HepG2 (cell line): ENCODE results near the gene NEDD8. TPM values are rescaled to one million over a fixed set of nuclear protein-coding genes. Genes with fewer than 3 reads are reported as not detected.

Source experiments
- ATAC-seq: fragments of 200-7000 bp; cut with Tn5 transposase; 3 replicates; pipeline ENCODE4 v1.9.1; 2020; ENCODE audit warnings: mild to moderate bottlenecking, moderate library complexity
- BruUV-seq: library from RNA; stranded (reverse); fragments of 400-500 nt; replicated peaks from 2 replicates; lab custom pipeline; 2021; lab: Mats Ljungman, UMichigan
- CTCF ChIA-PET: fragments of 300-600 bp; formaldehyde crosslinking; extraction: SDS; loops from one replicate; lab custom pipeline; 2021; ENCODE audit warnings: low total read pairs, inconsistent platforms, low intra/inter-chr PET ratio; lab: Yijun Ruan, JAX
- POLR2A ChIA-PET: fragments of 350-600 bp; sonication (Branson Sonifier 250); formaldehyde crosslinking; loops from one replicate; lab custom pipeline; 2020; ENCODE audit warnings: antibody characterized with exemption, inconsistent platforms; lab: Yijun Ruan, JAX
- DNase-seq: peaks from one replicate; pipeline ENCODE4 v3.0.0-alpha.2; 2015; ENCODE audit warnings: low spot score
- FAIRE-seq: peaks from 3 replicates; lab custom pipeline; 2011; peaks lifted over from hg19 to GRCh38; lab: Jason Lieb, UNC
- H2AFZ ChIP-seq: one replicate; pipeline ENCODE4 v1.6.1; 2011; ENCODE audit warnings: low read length, inconsistent platforms
- H3K27ac ChIP-seq: fragments of 300-600 bp; 3 replicates; pipeline ENCODE4 v1.8.0; 2011; ENCODE audit warnings: mixed run types, mild to moderate bottlenecking, mixed read lengths, low read length, inconsistent platforms; ENCODE audit not compliant: insufficient read depth; ENCODE audit errors: extremely low read length
- H3K27me3 ChIP-seq, 2 experiments: fragments of 200-600 bp in 1 of 2; 2 replicates in 1 of 2; 3 replicates in 1 of 2; pipeline versions ENCODE4 v1.6.0 to v1.8.0; 2011; ENCODE audit warnings: low read length in 2 of 2, mild to moderate bottlenecking in 2 of 2, moderate library complexity in 2 of 2, inconsistent platforms in 1 of 2; ENCODE audit not compliant: insufficient read depth in 2 of 2, control insufficient read depth in 1 of 2
- H3K36me3 ChIP-seq, 2 experiments: fragments of 200-600 bp in 1 of 2; replicated peaks in 1 of 2; 2 replicates in 1 of 2; 3 replicates in 1 of 2; pipeline versions ENCODE4 v1.5.1 to v1.8.0; 2011; ENCODE audit warnings: low read length in 2 of 2, inconsistent platforms in 1 of 2; ENCODE audit not compliant: insufficient read depth in 2 of 2, control insufficient read depth in 1 of 2
- H3K4me1 ChIP-seq: 2 replicates; pipeline ENCODE4 v1.5.1; 2012; ENCODE audit warnings: low read length, inconsistent platforms; ENCODE audit not compliant: insufficient read depth
- H3K4me2 ChIP-seq: 2 replicates; pipeline ENCODE4 v1.6.0; 2011; ENCODE audit warnings: low read depth, low read length, inconsistent platforms
- H3K4me3 ChIP-seq, 3 experiments: fragments of 200-600 bp in 1 of 3; sonication (generic), shearing (Covaris generic) in 1 of 3; replicated peaks in 1 of 3; 2 replicates each; pipeline ENCODE4 v1.5.1; 2011 to 2016; ENCODE audit warnings: low read length in 3 of 3, inconsistent platforms in 2 of 3, low read depth in 2 of 3, mild to moderate bottlenecking in 2 of 3, control low read depth in 1 of 3, mixed read lengths in 1 of 3; ENCODE audit not compliant: insufficient read depth in 1 of 3
- H3K79me2 ChIP-seq: one replicate; pipeline ENCODE4 v1.6.1; 2011; ENCODE audit warnings: low read length, inconsistent platforms; ENCODE audit not compliant: insufficient read depth
- H3K9ac ChIP-seq: 2 replicates; pipeline ENCODE4 v1.6.0; 2011; ENCODE audit warnings: mild to moderate bottlenecking, low read depth, low read length, inconsistent platforms; ENCODE audit not compliant: insufficient read depth
- H3K9me3 ChIP-seq: 2 replicates; pipeline ENCODE4 v1.5.1; 2012; ENCODE audit warnings: mild to moderate bottlenecking, low read length
- H4K20me1 ChIP-seq: 2 replicates; pipeline ENCODE4 v1.6.0; 2011; ENCODE audit warnings: inconsistent platforms, mild to moderate bottlenecking, low read length, moderate library complexity; ENCODE audit not compliant: insufficient read depth
- HES4 ChIP-seq: sonication (generic); formaldehyde crosslinking; IDR thresholded peaks from 2 replicates; pipeline ENCODE4 v1.9.0; 2021; ENCODE audit warnings: mild to moderate bottlenecking, missing genetic modification reagents, borderline replicate concordance
- JUN ChIP-seq: sonication (generic); formaldehyde crosslinking; IDR thresholded peaks from 2 replicates; pipeline ENCODE4 v1.4.0; 2020; ENCODE audit warnings: mild to moderate bottlenecking, missing genetic modification reagents
- NFE2L2 ChIP-seq: fragments of 150-350 bp; IDR thresholded peaks from 2 replicates; pipeline ENCODE4 v1.6.1; 2014; ENCODE audit warnings: low read length
- RARA ChIP-seq: IDR thresholded peaks from 2 replicates; pipeline ENCODE4 v1.6.1; 2016; ENCODE audit warnings: missing genetic modification reagents, missing compliant biosample characterization
- SATB2 ChIP-seq: sonication (generic); formaldehyde crosslinking; IDR thresholded peaks from 2 replicates; pipeline ENCODE4 v1.5.0; 2020; ENCODE audit warnings: missing genetic modification reagents
- SRF ChIP-seq: IDR thresholded peaks from 2 replicates; pipeline ENCODE4 v1.6.1; 2011; ENCODE audit warnings: mild to moderate bottlenecking, low read depth, low read length, moderate library complexity
- TBL1XR1 ChIP-seq: fragments of 150-350 bp; IDR thresholded peaks from 2 replicates; pipeline ENCODE4 v1.6.1; 2014; ENCODE audit warnings: borderline replicate concordance, low read length; ENCODE audit not compliant: partially characterized antibody
- YEATS2 ChIP-seq: sonication (generic); formaldehyde crosslinking; IDR thresholded peaks from 2 replicates; pipeline ENCODE4 v1.4.0; 2020; ENCODE audit warnings: missing genetic modification reagents, borderline replicate concordance
- ZBTB21 ChIP-seq: sonication (generic); formaldehyde crosslinking; IDR thresholded peaks from 2 replicates; pipeline ENCODE4 v1.4.0; 2020; ENCODE audit warnings: missing genetic modification reagents
- ZKSCAN8 ChIP-seq: IDR thresholded peaks from 2 replicates; pipeline ENCODE4 v1.6.1; 2016; ENCODE audit warnings: borderline replicate concordance, missing genetic modification reagents, missing compliant biosample characterization
- ZNF431 ChIP-seq: sonication (generic); formaldehyde crosslinking; IDR thresholded peaks from 2 replicates; pipeline ENCODE4 v1.9.0; 2022; ENCODE audit warnings: missing genetic modification reagents, low read depth, mild to moderate bottlenecking, borderline replicate concordance
- ZNF510 ChIP-seq: sonication (generic); formaldehyde crosslinking; IDR thresholded peaks from 2 replicates; pipeline ENCODE4 v1.4.0; 2020; ENCODE audit warnings: low read depth, mild to moderate bottlenecking, missing genetic modification reagents
- ZNF557 ChIP-seq: sonication (generic); formaldehyde crosslinking; IDR thresholded peaks from 2 replicates; pipeline ENCODE4 v1.4.0; 2020; ENCODE audit warnings: missing genetic modification reagents
- ZNF570 ChIP-seq: sonication (generic); formaldehyde crosslinking; IDR thresholded peaks from 2 replicates; pipeline ENCODE4 v1.4.0; 2020; ENCODE audit warnings: mild to moderate bottlenecking, missing genetic modification reagents, borderline replicate concordance
- ZNF572 ChIP-seq: sonication (generic); formaldehyde crosslinking; IDR thresholded peaks from 2 replicates; pipeline ENCODE4 v1.5.1; 2020; ENCODE audit warnings: mild to moderate bottlenecking, missing genetic modification reagents
- ZNF704 ChIP-seq: sonication (generic); formaldehyde crosslinking; IDR thresholded peaks from 2 replicates; pipeline ENCODE4 v1.8.1; 2023; ENCODE audit warnings: mild to moderate bottlenecking, inconsistent platforms, moderate library complexity, missing genetic modification reagents, borderline replicate concordance
- ZSCAN21 ChIP-seq: sonication (generic); formaldehyde crosslinking; IDR thresholded peaks from 2 replicates; pipeline ENCODE4 v1.8.0; 2022; ENCODE audit warnings: mild to moderate bottlenecking, missing genetic modification reagents, moderate library complexity, borderline replicate concordance
- WGBS: methylation state at CpG from one replicate; pipeline ENCODE4 v1.1.6; 2017; ENCODE audit warnings: low lambda C conversion rate; 5-methylcytosine and 5-hydroxymethylcytosine counted together
- in situ Hi-C: cut with HindIII; loops from 2 replicates; pipeline ENCODE4 v1.10.0; 2017; ENCODE audit warnings: low pct_unique_long_range_greater_than_20kb; ENCODE audit not compliant: extremely low pct_ligation_motif_present
- intact Hi-C: fragments of 100-400 bp; cut with micrococcal nuclease; formaldehyde crosslinking; loops from one replicate; pipeline ENCODE4 v1.10.0; 2022; ENCODE audit not compliant: unreplicated experiment
- polyA plus RNA-seq, 8 experiments: library from polyadenylated mRNA; depleted of rRNA in 3 of 8; stranded (reverse) in 7 of 8; unstranded in 1 of 8; fragments of >200 nt; fragmentation: Illumina TruSeq in 4 of 8; extraction: Trizol in 4 of 8; gene quantifications; 2 replicates each; pipeline versions ENCODE4 v1.2.1 to v1.2.3, GENCODE V29; 2011 to 2016; ENCODE audit warnings: low read depth in 4 of 8, missing spikeins in 1 of 8, mixed read lengths in 1 of 8; ENCODE audit not compliant: insufficient read depth in 1 of 8
- total RNA-seq, 5 experiments: library from RNA; depleted of rRNA; stranded (reverse); fragments of >200 nt; fragmentation: Illumina TruSeq; extraction: Trizol; gene quantifications; 2 replicates each; pipeline ENCODE4 v1.2.3, GENCODE V29; 2016; ENCODE audit warnings: low read depth in 1 of 5

NEDD8 gene
- total and polyA plus RNA-seq, 2 of the 13 experiments (the other 11 are each of a cell fraction or from before 2014, with no cell fraction given), result 535 to 713 TPM

- 75% methylated on average over 13 of the region's 13 CpGs for WGBS
- H3K27me3 ChIP-seq, result no peaks in the 10 kb centered on the region
- DNase-seq, result no peak
- H3K9ac ChIP-seq, result no peak overlapping the region
- no peaks in the 10 kb centered on the region; a peak in 1 of 5 replicates for H3K36me3 ChIP-seq
- no TSS peak for BruUV-seq
- no peak for FAIRE-seq
- TF ChIP-seq HES4 (CRISPR knock-in tag), result peak; percentile 55; the same call in 1 of the 2 replicates
- TF ChIP-seq ZNF572 (CRISPR knock-in tag), result 0 out of 2 replicates have a peak, but pooled peaks have one; percentile 66
- TF ChIP-seq NFE2L2, result 0 out of 2 replicates have a peak, but pooled peaks have one; percentile 9
- TF ChIP-seq TBL1XR1, result no peak
- TF ChIP-seq ZNF431 (CRISPR knock-in tag), result no peak
- H4K20me1 ChIP-seq, result no peaks in the 10 kb centered on the region
- no peaks in the 10 kb centered on the region for H3K79me2 ChIP-seq
- in situ Hi-C loops, result loop anchor here (10.0 kb wide), 1 partner anchor 185 kb away; no protein-coding TSS in a partner anchor
- H3K4me2 ChIP-seq, result no peak overlapping the region
- H2AFZ ChIP-seq, result no peak overlapping the region
- ChIA-PET POLR2A (interaction anchor here (3.2 to 18.0 kb wide), 2 partner anchors 22 to 51 kb away, joined by 22 to 850 read pairs; partner anchors contain the start of genes CIDEB, DHRS1, LTB4R and LTB4R2), CTCF (no interaction called here)
- no peak for ATAC-seq
- peaks cover 26% of the 10 kb centered on the region for H3K4me1 ChIP-seq
- intact Hi-C loops, result no loop called here
- no peaks in the 10 kb centered on the region for H3K9me3 ChIP-seq
- H3K4me3 ChIP-seq, result no peak overlapping the region
- no peak overlapping the region for H3K27ac ChIP-seq
Measured at GRCh38 chr14:24249230-24250021, 17.3 kb upstream of the NEDD8 start.

- POLR2A ChIA-PET, result interaction anchor here (0.6 to 18.0 kb wide), 9 partner anchors 9 to 133 kb away, joined by 3 to 850 read pairs (median 4); partner anchors contain the start of genes CHMP4A, CIDEB, DHRS1 and LTB4R
- Histone ChIP-seq H3K4me1 (peaks cover 32% of the 10 kb centered on the region), H3K27ac (no peak overlapping the region), H3K4me3 (no peak overlapping the region), H3K9me3 (no peaks in the 10 kb centered on the region), H2AFZ (no peak overlapping the region), H3K36me3 (no peaks in the 10 kb centered on the region), H3K9ac (no peak overlapping the region), H3K4me2 (no peak overlapping the region), H4K20me1 (no peaks in the 10 kb centered on the region), H3K79me2 (no peaks in the 10 kb centered on the region), H3K27me3 (no peaks in the 10 kb centered on the region)
- CTCF ChIA-PET, result no interaction called here
- WGBS, result 75% methylated on average over 7 of the region's 7 CpGs
- in situ Hi-C loops, result loop anchor here (10.0 kb wide), 1 partner anchor 187 kb away; no protein-coding TSS in a partner anchor
- no peak for ATAC-seq
- no TSS peak for BruUV-seq
- no peak for FAIRE-seq
- no peak for DNase-seq
- intact Hi-C loops, result no loop called here
- TF ChIP-seq SRF, result no peak
- TF ChIP-seq ZNF570 (CRISPR knock-in tag), result no peak
- TF ChIP-seq ZKSCAN8 (CRISPR knock-in tag), result no peak
- TF ChIP-seq ZSCAN21 (CRISPR knock-in tag), result no peak
- TF ChIP-seq ZNF557 (CRISPR knock-in tag), result no peak
- TF ChIP-seq SATB2 (CRISPR knock-in tag), result no peak
- TF ChIP-seq JUN (CRISPR knock-in tag), result no peak
- no peak for TF ChIP-seq ZNF510 (CRISPR knock-in tag)
- no peak for TF ChIP-seq RARA (CRISPR knock-in tag)
- TF ChIP-seq ZNF431 (CRISPR knock-in tag), result no peak
- TF ChIP-seq ZBTB21 (CRISPR knock-in tag), result no peak
- TF ChIP-seq ZNF704 (CRISPR knock-in tag), result no peak
- no peak for TF ChIP-seq YEATS2 (CRISPR knock-in tag)
Measured at GRCh38 chr14:24247422-24247821, 15.3 kb upstream of the NEDD8 start.
